A673 (cell line): ENCODE measurements around the gene KRCC1. TPM values are rescaled to one million over a fixed set of nuclear protein-coding genes. Genes with fewer than 3 reads are reported as not detected.

Experiments
- BruUV-seq: library from RNA; stranded (reverse); fragments of 400-500 nt; replicated peaks from 2 replicates; lab custom pipeline; 2021; lab: Mats Ljungman, UMichigan
- CTCF ChIA-PET: fragments of 300-600 bp; sonication (Branson Sonifier 250); formaldehyde crosslinking; loops from one replicate; lab custom pipeline; 2022; ENCODE audit warnings: antibody characterized with exemption; lab: Charles Lee
- POLR2A ChIA-PET: fragments of 300-600 bp; sonication (Branson Sonifier 250); formaldehyde crosslinking; loops from one replicate; lab custom pipeline; 2022; ENCODE audit warnings: antibody characterized with exemption; ENCODE audit not compliant: low non-redundant PET; lab: Charles Lee
- DNase-seq: peaks from one replicate; pipeline ENCODE4 v3.0.0-alpha.2; 2015; ENCODE audit warnings: low spot score
- H3K27ac ChIP-seq: fragments of 200-600 bp; sonication (generic); 2 replicates; pipeline ENCODE4 v1.5.1; 2016; ENCODE audit warnings: mixed run types, low read depth, mild to moderate bottlenecking, mixed read lengths, antibody characterized with exemption, low read length; ENCODE audit not compliant: poor library complexity, severe bottlenecking
- H3K27me3 ChIP-seq: fragments of 200-600 bp; sonication (generic); replicated peaks from 2 replicates; pipeline ENCODE4 v1.6.1; 2017; ENCODE audit warnings: mixed run types, low read depth, mild to moderate bottlenecking, mixed read lengths, antibody characterized with exemption, low read length; ENCODE audit not compliant: insufficient read depth, poor library complexity
- H3K36me3 ChIP-seq: fragments of 200-600 bp; sonication (generic); 2 replicates; pipeline ENCODE4 v1.6.1; 2016; ENCODE audit warnings: mixed run types, mild to moderate bottlenecking, mixed read lengths, antibody characterized with exemption, low read length; ENCODE audit not compliant: insufficient read depth, poor library complexity, severe bottlenecking
- H3K4me1 ChIP-seq: fragments of 200-600 bp; sonication (generic); 2 replicates; pipeline ENCODE4 v1.6.1; 2017; ENCODE audit warnings: mixed run types, mild to moderate bottlenecking, mixed read lengths, antibody characterized with exemption, low read length; ENCODE audit not compliant: insufficient read depth, poor library complexity, severe bottlenecking
- H3K4me3 ChIP-seq: fragments of 200-600 bp; sonication (generic); 2 replicates; pipeline ENCODE4 v1.5.1; 2016; ENCODE audit warnings: low read depth, mixed run types, mild to moderate bottlenecking, mixed read lengths, low read length; ENCODE audit not compliant: poor library complexity, severe bottlenecking
- H3K9me3 ChIP-seq: fragments of 200-600 bp; sonication (generic); 2 replicates; pipeline ENCODE4 v1.6.1; 2016; ENCODE audit warnings: mixed run types, low read depth, mild to moderate bottlenecking, mixed read lengths, antibody characterized with exemption, low read length; ENCODE audit not compliant: poor library complexity, severe bottlenecking
- EZH2 ChIP-seq: fragments of 200-600 bp; sonication (generic); IDR thresholded peaks from 2 replicates; pipeline ENCODE4 v1.6.1; 2017; ENCODE audit warnings: borderline replicate concordance, low read depth, mild to moderate bottlenecking, mixed read lengths, antibody characterized with exemption, low read length; ENCODE audit not compliant: poor library complexity, severe bottlenecking
- intact Hi-C: fragments of 100-400 bp; cut with micrococcal nuclease; formaldehyde crosslinking; loops from one replicate; pipeline ENCODE4 v1.10.0; 2022; ENCODE audit not compliant: unreplicated experiment
- total RNA-seq: library from RNA; stranded (reverse); gene quantifications from 2 replicates; pipeline ENCODE4 v1.2.3, GENCODE V29; 2021
- TF ChIP-seq, protein P1 (sequence below): fragments of 300-800, 200-600 bp; sonication (generic); conservative IDR thresholded peaks from 2 replicates; pipeline ENCODE4 v1.5.1; 2017; ENCODE audit warnings: low read depth, mild to moderate bottlenecking, antibody characterized with exemption, low read length, moderate library complexity, mixed read lengths

Gene KRCC1
- total RNA-seq, 1 experiment from 2014 or later: 8.5 TPM

DNA sequence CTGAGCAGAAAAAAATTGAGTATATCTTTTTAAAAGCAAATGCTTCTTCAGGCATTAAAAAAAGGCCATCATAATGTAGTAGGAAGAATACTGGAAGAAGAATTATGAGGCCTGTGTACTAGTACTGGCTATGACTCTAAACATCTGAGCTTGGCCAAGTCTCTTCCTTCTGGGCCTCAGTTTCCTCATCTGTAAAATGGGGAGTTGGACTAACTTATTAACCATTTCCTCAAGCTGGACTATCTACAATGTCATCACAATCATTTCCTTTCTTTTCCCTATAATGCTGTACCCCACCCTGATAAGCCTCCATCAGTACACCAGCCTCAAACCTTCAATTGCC lies 42.9 kb upstream of the KRCC1 start:
- Histone ChIP-seq H3K4me3 (no peak overlapping the region), H3K27me3 (no peaks in the 10 kb centered on the region), H3K4me1 (peaks cover 10% of the 10 kb centered on the region), H3K27ac (no peak overlapping the region), H3K36me3 (no peaks in the 10 kb centered on the region), H3K9me3 (no peaks in the 10 kb centered on the region)
- no peak for TF ChIP-seq EZH2
- TF ChIP-seq, protein P1, sequence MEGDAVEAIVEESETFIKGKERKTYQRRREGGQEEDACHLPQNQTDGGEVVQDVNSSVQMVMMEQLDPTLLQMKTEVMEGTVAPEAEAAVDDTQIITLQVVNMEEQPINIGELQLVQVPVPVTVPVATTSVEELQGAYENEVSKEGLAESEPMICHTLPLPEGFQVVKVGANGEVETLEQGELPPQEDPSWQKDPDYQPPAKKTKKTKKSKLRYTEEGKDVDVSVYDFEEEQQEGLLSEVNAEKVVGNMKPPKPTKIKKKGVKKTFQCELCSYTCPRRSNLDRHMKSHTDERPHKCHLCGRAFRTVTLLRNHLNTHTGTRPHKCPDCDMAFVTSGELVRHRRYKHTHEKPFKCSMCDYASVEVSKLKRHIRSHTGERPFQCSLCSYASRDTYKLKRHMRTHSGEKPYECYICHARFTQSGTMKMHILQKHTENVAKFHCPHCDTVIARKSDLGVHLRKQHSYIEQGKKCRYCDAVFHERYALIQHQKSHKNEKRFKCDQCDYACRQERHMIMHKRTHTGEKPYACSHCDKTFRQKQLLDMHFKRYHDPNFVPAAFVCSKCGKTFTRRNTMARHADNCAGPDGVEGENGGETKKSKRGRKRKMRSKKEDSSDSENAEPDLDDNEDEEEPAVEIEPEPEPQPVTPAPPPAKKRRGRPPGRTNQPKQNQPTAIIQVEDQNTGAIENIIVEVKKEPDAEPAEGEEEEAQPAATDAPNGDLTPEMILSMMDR: no peak
- BruUV-seq: no TSS peak
- no peak for DNase-seq
- intact Hi-C loops: no loop called here
- ChIA-PET CTCF (no interaction called here), POLR2A (no interaction called here)

- no peaks in the 10 kb centered on the region for H3K27me3 ChIP-seq
- TF ChIP-seq EZH2: no peak
- TF ChIP-seq, protein P1: no peak
- peaks cover 10% of the 10 kb centered on the region for H3K4me1 ChIP-seq
- no TSS peak for BruUV-seq
- no peak for DNase-seq
- H3K36me3 ChIP-seq: no peaks in the 10 kb centered on the region
- ChIA-PET POLR2A (no interaction called here), CTCF (no interaction called here)
- intact Hi-C loops: no loop called here
- H3K27ac ChIP-seq: no peak overlapping the region
- H3K4me3 ChIP-seq: no peak overlapping the region
- H3K9me3 ChIP-seq: no peaks in the 10 kb centered on the region
Observed at GRCh38 chr2:88097891-88098557, 42.4 kb upstream of the KRCC1 start.

- intact Hi-C loops: no loop called here
- BruUV-seq: no TSS peak
- TF ChIP-seq EZH2: no peak
- TF ChIP-seq, protein P1: no peak
- peaks cover 10% of the 10 kb centered on the region for H3K4me1 ChIP-seq
- H3K4me3 ChIP-seq: no peak overlapping the region
- DNase-seq: no peak
- no peaks in the 10 kb centered on the region for H3K27me3 ChIP-seq
- no peaks in the 10 kb centered on the region for H3K9me3 ChIP-seq
- no peaks in the 10 kb centered on the region for H3K36me3 ChIP-seq
- ChIA-PET POLR2A (no interaction called here), CTCF (no interaction called here)
- no peak overlapping the region for H3K27ac ChIP-seq
Observed at GRCh38 chr2:88097192-88097591, 41.6 kb upstream of the KRCC1 start.
